NCI-H1436 (cell line): ENCODE measurements around the gene SPRR2B.
"Not testable (repeated sequence)": the region's sequence is repeated elsewhere in the genome, so short reads cannot be mapped to it uniquely, and the experiment has no call there.

ENCODE experiments used
- DNase-seq: peaks from one replicate; lab custom pipeline; 2025; lab: John Stamatoyannopoulos, UW

Gene SPRR2B

DNA sequence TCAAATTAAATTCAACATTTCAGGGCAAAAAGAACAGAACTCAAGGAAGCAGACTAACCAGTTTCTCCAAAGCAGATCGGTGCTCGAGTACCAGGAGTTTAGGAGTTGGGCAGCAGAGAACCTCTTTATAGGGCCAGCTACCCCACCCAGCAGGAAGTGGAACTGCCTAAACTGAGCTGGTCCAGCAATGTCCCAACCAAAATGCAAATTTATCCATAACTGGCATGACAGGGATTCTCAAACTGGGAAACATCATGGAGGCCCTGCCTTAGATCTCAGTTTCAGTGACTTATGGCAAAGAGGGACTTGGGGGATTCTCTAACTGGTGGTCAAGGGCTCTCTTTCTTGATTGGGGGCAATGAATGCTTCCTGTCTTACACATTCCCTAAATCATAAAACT lies at the start of gene SPRR2B:
TSS of gene SPRR2B (minus strand) at position 101 of the 400 bp plus-strand sequence. CDS start 772 bp downstream, outside the sequence.
- DNase-seq = no peak

DNA sequence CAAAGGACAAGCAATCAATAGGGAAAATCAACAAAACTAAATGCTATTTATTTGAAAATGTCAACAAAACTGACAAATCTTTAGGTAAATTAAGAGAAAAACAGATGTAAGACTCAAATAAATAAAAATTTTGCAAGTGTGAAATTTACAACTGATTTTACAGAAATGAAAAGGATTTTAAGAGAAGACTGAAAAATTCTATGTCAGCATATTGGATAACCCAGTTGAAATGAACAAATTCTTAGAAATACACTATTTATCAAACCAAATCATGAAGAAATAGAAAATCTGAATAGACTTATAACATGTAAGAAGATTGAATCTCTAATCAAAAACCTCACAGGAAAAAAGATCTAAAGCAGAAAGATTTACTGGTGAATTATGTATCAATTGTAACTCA lies 49.5 kb upstream of the SPRR2B start:
- no peak for DNase-seq

DNA sequence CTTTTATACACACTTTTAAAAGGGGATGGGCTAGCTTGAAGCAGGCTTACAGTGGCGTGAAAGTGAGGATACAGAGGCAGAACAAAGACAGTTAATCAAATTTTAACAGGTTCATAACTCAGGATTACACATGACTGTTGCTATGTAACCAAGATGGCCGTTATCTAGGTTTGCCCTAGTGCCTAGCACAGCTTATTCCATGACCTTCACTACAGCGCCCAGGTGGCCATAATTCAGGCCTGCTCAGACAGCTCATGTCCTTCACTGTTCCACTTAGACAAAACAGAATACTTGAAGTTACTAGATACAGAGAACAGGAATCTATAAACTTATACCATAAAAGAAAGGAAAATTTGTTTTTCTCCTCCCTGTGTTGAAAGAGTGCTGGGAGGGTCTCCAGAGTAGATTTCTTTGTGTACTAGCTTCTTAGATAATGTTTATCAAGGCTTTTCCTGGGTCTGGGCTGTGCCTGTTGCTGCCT lies 48.1 kb upstream of the SPRR2B start:
- DNase-seq = no peak

DNA sequence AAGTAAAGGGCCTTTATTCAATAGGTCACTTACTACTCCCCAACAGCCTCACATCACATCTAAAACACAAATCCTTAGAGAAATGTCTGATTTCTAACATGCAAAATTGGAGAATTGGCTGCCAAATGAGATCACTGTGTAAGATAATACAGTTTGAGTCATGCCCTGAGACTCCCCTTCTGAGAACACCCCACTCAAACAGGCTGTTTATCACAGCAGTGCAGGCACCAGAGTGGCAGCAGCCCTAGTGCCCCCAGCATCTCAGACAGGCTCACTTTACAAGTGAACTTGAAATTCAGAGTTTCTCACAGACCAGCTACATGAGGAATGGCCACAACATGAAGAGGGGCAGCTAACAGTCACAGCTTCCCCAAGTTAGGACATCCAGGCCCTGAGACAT lies 43.9 kb upstream of the SPRR2B start:
- not testable (repeated sequence) for DNase-seq

DNA sequence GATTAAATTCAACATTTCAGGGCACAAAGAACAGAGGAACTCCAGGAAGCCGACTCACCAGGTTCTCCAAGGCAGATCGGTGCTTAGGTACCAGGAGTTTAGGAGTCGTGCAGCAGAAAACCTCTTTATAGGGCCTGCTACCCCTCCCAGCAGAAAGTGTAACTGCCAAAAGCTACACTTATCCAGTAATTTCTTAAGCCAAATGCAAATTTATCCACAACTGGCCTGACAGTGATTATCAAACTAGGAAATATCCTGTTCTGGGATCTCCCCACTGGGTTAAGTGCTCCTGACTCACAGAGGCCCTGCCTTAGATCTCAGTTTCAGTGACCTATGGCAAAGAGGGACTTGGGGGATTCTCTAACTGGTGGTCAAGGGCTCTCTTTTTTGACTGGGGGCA lies 42.0 kb upstream of the SPRR2B start, which contains the start of gene SPRR2F:
TSS of gene SPRR2F (minus strand) at position 101 of the 400 bp plus-strand sequence. CDS start 783 bp downstream, outside the sequence.
- DNase-seq = no peak

DNA sequence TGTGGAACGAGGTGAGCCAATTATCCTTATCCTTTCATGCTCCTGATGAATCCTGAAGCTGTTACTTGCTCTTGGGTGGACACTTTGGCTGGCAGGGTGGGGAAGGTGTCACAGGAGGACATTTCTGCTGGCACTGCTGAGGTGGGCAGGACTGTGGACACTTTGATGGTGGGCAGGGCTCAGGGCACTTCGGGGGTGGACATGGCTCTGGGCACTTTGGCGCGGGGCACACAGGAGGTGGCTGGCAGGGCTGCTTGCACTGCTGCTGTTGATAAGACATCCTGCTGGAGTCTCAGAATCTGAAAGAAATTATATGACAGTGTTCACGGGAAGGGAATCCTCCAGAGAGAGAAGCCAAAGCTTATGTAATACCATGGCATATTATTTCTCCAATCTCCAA lies 41.0 kb upstream of the SPRR2B start:
- not testable (repeated sequence) for DNase-seq

DNA sequence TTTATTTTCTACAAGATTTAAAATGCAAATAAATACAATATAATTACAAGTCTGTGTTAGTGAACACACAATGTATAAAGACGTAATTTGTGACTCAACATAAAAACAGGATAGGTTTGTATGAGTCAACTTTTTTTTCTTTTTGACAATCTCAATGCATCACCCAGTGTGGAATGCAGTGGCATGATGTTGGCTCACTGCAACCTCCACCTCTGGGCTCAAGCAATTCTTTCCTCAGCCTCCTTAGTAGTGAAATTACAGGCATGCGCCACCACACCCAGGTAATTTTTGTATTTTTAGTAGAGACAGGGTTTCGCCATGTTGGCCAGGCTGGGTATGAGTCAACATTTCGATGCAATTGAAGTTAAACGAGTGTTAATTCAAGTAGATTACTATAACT lies 28.8 kb upstream of the SPRR2B start:
- DNase-seq = no peak

DNA sequence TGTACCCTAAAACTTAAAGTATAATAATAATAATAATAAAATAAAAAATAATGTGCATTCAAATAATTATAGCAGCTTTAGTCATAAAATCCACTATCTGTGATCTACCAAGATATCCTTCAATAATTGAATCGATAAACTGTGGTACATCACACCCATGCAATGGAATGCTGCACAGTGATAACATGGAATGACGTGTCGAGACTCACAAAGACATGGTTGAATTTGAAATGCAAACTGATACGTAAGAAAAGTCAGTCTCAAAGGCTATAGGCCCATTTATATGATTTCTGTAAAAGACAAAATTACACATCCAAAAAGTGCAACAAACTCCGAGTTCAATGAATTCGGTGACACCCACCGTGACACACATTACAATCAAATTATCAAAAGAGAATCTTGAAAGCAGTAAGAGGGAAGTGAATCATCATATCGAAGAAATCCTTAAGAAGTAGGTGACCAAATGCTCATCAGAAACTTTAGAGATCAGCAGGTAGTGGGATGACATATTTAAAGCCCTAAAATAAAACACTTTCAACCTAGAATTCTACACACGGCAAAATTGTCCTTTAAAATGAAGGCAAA lies 28.1 kb upstream of the SPRR2B start:
- DNase-seq = no peak

DNA sequence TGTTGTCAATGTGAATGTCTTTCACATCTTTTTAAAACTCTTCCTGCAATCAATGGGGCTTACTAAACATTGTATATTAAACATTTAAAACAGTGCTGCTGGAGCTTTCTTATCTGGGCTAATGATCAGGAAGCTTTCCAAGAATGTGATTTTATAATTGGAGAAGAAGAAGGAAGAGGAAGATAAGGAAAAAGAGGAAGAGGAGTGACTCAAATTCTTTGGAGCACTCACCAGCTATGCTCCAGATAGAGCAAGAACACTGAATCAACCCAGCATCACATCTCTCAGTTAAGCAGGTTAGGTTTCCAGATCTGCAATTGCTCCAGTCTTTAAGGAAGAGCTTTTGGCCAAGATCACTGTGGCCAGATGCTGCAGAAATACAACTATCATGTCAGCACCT lies 24.4 kb upstream of the SPRR2B start:
- no peak for DNase-seq

DNA sequence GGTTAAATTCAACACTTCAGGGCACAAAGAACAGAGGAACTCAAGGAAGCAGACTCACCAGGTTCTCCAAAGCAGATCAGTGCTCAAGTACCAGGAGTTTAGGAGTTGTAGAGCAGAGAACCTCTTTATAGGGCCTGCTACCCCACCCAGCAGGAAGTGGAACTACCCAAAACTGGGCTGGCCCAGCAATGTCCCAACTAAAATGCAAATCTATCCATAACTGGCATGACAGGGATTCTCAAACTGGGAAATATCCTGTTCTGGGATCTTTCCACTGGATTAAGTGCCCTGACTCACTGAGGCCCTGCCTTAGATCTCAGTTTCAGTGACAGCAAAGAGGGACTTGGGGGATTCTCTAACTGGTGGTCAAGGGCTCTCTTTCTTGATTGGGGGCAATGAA lies 23.0 kb upstream of the SPRR2B start, which contains the start of gene SPRR2E:
TSS of gene SPRR2E (minus strand) at position 101 of the 400 bp plus-strand sequence. CDS start 775 bp downstream, outside the sequence.
- DNase-seq = no peak

DNA sequence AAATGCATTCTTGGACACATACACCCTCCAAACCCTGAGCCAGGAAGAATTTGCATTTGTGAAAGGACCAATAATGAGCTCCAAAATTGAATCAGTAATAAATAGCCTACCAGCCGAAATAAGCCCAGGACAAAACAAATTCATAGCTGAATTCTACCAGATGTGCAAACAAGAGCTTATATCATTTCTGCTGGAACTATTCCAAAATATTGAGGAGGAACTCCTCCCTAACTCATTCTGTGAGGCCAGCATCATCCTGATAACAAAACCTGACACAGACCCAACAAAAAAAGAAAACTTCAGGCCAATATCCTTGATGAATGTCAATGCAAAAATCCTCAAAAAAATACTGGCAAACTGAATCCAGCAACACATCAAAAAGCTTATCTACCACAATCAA lies 16.2 kb upstream of the SPRR2B start:
- DNase-seq = no peak

DNA sequence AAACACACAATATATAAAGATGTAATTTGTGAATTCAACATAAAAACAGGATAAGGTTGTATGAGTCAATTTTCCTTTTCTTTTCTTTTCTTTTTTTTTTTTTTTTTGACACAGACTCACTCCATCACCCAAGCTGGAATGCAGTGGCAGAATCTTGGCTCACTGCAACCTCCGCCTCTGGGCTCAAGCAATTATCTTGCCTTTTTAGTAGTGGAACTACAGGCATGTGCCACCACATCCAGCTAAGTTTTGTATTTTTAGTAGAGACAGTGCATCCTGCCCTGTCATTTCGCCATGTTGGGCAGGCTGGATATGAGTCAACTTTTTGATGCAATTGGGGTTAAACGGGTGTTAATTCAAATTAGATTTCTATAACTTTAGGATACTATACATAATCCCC lies 10.3 kb upstream of the SPRR2B start:
- no peak for DNase-seq

DNA sequence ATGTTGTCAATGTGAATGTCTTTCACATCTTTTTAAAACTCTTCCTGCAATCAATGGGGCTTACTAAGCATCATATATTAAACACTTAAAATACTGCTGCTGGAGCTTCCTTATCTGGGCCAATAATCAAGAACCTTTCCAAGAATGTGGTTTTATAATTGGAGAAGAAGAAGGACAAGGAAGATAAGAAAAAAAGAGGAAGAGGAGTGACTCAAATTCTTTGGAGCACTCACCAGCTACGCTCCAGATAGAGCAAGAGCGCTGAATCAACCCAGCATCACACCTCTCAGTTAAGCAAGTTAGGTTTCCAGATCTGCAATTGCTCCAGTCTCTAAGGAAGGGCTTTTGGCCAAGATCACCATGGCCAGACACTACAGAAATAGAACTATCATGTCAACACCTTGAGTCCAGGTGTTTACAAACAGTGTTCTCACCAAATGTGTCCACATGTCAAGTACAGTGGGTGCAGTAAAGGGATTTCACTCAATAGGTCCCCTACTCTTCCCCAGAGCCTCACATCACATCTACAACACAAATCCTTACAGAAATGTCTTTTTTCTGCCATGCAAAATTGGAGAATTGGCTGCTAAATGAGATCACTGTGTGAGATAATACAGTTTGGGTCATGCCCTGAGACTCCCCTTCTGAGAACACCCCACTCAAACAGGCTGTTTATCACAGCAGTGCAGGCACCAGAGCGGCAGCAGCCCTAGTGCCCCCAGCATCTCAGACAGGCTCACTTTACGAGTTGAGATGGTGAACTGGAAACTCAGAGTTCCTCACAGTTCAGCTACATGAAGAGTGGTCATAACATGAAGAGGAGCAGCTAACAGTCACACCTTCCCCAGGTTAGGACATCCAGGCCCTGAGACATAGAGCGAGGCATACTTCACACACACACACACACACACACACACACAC lies 1.7 kb upstream of the SPRR2B start:
- no peak for DNase-seq

DNA sequence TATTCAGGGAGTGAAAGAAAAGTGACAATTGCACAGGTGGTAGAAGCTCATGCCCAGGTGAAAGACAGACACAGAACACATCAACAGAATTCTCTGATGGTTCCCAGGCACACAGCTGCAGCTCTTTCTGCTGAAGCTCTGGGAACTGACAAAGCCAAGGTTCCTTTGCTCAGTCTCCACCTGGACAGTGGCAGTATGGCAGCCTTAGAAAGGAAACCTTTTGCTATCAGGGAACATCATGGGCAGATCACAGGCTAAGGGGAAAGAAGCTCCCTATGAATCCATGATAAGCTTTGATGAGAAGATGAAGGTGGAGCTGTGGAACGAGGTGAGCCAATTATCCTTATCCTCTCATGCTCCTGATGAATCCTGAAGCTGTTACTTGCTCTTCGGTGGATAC lies 1.2 kb downstream of the SPRR2B start:
- no peak for DNase-seq

DNA sequence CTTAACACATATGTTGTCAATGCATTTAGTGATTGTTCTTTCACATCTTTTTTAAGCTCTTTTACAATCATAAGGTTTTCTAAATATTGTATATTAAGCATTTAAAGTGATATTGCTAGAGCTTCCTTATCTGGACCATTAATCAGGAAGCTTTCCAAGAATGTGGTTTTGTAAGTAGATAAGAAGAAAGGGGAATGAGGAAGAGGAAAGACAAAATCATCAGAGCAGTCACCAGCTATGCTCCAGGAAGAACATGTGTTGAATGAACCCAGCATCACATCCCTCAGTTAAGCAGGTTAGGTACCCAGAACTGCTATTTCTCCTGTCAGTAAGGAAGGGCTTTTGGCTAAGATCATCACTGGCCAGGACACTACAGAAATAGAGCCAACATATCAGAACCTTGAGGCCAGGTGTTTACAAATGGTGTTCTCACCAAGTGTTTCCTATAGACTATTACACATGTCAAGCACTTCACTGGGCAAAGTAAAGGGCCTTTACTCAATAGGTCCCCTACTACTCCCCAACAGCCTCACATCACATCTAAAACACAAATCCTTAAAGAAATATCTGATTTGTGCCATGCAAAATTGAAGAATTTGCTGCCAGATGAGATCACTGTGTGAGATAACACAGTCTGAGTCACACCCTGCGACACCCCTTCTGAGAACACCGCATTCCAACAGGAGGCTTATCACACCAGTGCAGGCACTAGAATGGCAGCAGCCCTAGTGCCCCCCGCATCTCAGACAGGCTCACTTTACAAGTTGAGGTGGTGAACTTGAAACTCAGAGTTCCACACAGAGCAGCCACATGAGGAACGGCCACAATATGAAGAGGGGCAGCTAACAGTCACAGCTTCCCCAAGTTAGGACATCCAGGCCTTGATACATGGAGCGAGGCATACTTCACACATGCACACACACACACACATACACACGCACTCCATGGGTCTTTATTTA lies 12.3 kb downstream of the SPRR2B start:
- no peak for DNase-seq

DNA sequence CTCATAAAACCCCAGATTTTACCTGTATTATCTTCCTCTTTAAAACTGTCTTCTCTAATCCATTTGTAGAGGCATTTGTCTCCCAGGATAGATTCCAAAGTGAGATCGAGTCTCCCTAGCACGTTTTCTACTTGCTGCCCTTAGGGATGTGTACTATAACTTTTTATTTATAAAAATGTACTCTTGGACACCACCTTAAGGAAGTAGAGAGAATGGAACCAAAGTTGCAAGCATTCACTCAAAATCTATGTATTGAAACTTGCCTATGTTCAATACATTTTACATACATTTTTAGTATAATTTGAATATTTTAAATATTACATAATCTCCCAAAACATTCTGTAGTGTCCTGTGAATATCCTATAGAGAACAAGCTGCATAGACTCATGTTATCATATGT lies 13.3 kb downstream of the SPRR2B start:
- no peak for DNase-seq

DNA sequence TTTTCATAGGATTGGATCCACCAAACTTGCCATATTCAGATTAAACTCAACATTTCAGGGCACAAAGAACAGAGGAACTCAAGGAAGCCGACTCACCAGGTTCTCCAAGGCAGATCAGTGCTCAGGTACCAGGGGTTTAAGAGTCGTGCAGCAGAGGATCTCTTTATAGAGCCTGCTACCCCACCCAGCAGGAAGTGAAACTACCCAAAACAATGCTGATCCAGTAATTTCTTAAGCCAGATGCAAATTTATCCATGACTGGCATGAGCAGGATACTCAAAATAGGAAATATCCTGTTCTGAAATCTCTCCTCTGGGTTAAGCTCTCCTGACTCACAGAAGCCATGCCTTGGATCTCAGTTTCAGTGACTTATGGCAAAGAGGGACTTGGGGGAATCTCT lies 14.0 kb downstream of the SPRR2B start, which contains the start of gene SPRR2A:
TSS of gene SPRR2A (minus strand) at position 138 of the 400 bp plus-strand sequence. CDS start 777 bp downstream, outside the sequence.
- DNase-seq = no peak

DNA sequence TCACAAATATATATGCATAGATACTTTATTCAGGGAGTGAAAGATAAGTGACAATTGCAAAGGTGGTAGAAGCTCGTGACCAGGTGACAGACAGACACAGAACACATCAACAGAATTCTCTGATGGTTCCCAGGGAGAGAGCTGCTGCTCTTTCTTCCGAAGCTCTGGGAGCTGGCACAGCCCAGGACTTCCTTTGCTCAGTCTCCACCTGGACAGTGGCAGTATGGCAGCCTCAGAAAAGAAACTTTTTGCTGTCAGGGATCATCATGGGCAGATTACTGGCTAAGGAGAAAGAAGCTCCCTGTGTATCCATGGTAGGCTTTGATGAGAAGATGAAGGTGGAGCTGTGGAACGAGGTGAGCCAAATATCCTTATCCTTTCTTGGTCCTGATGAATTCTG lies 15.3 kb downstream of the SPRR2B start:
- not testable (repeated sequence) for DNase-seq

DNA sequence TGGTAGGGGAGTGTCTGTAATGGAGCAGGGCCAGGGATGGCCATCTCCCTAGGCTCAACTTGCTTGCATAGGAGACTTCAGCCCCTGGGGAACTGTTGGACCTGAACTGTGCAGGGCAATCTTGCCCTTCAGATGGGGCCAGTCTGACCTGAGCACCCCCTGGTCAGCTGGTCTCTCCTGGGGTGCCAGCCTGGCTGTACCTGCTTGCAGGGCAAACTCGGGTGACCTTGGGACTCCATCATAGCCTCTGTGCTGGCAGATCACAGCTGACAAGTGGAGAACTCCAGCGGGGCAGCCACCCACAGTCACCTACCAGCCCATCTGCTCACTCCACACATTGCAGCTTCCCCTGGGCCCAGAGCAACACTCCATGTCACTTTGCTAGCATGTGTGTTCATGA lies 22.2 kb downstream of the SPRR2B start:
- DNase-seq = no peak

DNA sequence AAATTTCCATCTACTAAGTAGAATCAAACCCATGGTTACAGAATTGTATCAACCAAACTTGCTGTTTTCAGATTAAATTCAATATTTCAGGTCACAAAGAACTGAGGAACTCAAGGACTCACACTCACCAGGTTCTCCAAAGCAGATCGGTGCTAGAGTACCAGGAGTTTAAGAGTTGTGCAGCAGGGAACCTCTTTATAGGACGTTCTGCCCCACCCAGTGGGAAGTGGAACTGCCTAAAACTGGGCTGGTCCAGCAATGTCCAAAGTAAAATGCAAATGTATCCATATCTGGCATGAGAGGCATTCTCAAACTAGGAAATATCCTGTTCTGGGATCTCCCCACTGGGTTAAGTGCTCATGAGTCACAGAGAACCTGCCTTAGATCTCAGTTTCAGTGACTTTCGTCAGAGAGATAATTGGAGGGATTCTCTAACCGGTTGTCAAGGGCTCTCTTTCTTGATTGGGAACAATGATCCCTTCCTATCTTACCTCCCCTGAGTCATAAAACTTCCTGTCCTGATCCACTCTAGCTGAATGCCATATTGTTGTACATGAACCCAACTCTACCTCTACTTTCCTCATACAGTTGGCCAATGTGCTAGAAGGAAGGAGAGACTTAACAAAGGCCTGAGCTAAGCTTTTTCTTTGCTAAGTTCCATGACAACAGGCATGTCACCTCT lies 30.3 kb downstream of the SPRR2B start, which contains the start of gene SPRR2D:
TSS of gene SPRR2D (minus strand) at position 171 of the 682 bp plus-strand sequence. CDS start 774 bp downstream, outside the sequence.
- no peak for DNase-seq

DNA sequence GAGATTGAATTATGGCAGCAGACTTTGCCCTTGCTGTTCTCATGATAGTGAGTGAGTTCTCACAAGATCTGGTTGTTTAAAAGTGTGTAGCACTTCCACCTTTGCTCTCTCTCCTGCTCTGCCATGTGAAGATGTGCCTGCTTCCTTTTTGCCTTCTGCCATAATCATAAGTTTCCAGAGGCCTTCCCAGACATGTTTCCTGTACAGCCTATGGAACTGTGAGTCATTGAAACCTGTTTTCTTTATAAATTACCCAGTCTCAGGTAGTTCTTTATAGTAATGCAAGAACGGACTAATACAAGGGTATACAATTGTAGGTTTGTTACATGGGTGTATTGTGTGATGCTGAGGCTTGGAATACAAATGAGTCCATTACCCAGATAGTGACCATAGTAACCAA lies 36.2 kb downstream of the SPRR2B start:
- no peak for DNase-seq
